Hepatocyte (in vitro differentiated cells): ENCODE measurements around the gene BRIP1.
"Not testable (repeated sequence)": the region's sequence is repeated elsewhere in the genome, so short reads cannot be mapped to it uniquely, and the experiment has no call there.

ENCODE experiments used
- CTCF ChIP-seq: fragments of 200-600 bp; sonication (generic); IDR thresholded peaks from 2 replicates; pipeline ENCODE4 v1.5.1; 2016; ENCODE audit warnings: antibody characterized with exemption, mild to moderate bottlenecking; ENCODE audit not compliant: poor library complexity
- EZH2 ChIP-seq: fragments of 200-600 bp; sonication (generic); IDR thresholded peaks from 2 replicates; pipeline ENCODE4 v1.6.1; 2016; ENCODE audit warnings: antibody characterized with exemption, mild to moderate bottlenecking, borderline replicate concordance
- EZH2phosphoT487 ChIP-seq: fragments of 200-600 bp; sonication (generic); IDR thresholded peaks from one replicate; pipeline ENCODE4 v1.6.1; 2018; ENCODE audit warnings: antibody characterized with exemption, mild to moderate bottlenecking, low read depth, moderate library complexity; ENCODE audit not compliant: unreplicated experiment, severe bottlenecking

GRCh38 chr17:61860397-61860796 is 2.9 kb downstream of the BRIP1 start:
- not testable (repeated sequence) for TF ChIP-seq CTCF, EZH2, EZH2phosphoT487
